NB4 (cell line): ENCODE data around the gene DSEL.

ENCODE experiments used
- DNase-seq: peaks from one replicate; pipeline ENCODE4 v3.0.0; 2010; ENCODE audit warnings: low read depth
- H3K4me3 ChIP-seq: one replicate; pipeline ENCODE4 v1.5.1; 2011; ENCODE audit warnings: mild to moderate bottlenecking, low read depth, low read length, moderate library complexity
- MYC ChIP-seq: IDR thresholded peaks from 2 replicates; pipeline ENCODE4 v1.6.1; 2011; ENCODE audit warnings: low read depth, low read length
- POLR2A ChIP-seq: IDR thresholded peaks from 2 replicates; pipeline ENCODE4 v1.6.1; 2011; ENCODE audit warnings: mild to moderate bottlenecking; ENCODE audit not compliant: insufficient read length; ENCODE audit errors: extremely low read depth
- TF ChIP-seq, protein P1 (sequence below): IDR thresholded peaks from one replicate; pipeline ENCODE4 v1.5.1; 2012; ENCODE audit warnings: low read depth, low read length
- TF ChIP-seq, protein P2 (sequence below): IDR thresholded peaks from 2 replicates; pipeline ENCODE4 v1.6.1; 2011; ENCODE audit warnings: low read depth, low read length

The DSEL gene

DNA sequence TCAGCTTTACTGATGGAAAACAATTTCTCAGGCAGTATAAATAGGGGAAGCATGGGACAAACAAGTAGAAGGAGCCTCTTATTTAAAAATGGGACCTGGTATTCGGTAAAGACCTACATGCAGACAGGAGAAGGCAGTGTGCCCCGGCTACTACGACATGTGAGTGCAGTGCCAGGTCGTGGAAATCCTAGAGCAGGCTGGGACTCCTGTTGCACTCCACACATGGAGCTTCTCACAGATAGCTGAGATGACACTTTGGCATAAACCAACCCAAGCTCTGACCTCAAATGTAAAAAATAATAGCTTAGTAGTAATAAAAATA is 885 bp upstream of the DSEL start:
- TF ChIP-seq, protein P1, sequence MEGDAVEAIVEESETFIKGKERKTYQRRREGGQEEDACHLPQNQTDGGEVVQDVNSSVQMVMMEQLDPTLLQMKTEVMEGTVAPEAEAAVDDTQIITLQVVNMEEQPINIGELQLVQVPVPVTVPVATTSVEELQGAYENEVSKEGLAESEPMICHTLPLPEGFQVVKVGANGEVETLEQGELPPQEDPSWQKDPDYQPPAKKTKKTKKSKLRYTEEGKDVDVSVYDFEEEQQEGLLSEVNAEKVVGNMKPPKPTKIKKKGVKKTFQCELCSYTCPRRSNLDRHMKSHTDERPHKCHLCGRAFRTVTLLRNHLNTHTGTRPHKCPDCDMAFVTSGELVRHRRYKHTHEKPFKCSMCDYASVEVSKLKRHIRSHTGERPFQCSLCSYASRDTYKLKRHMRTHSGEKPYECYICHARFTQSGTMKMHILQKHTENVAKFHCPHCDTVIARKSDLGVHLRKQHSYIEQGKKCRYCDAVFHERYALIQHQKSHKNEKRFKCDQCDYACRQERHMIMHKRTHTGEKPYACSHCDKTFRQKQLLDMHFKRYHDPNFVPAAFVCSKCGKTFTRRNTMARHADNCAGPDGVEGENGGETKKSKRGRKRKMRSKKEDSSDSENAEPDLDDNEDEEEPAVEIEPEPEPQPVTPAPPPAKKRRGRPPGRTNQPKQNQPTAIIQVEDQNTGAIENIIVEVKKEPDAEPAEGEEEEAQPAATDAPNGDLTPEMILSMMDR: no peak
- TF ChIP-seq, protein P2, sequence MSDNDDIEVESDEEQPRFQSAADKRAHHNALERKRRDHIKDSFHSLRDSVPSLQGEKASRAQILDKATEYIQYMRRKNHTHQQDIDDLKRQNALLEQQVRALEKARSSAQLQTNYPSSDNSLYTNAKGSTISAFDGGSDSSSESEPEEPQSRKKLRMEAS: no peak
- TF ChIP-seq POLR2A: no peak
- TF ChIP-seq MYC: no peak
- H3K4me3 ChIP-seq: no peak overlapping the region
- DNase-seq: no peak

DNA sequence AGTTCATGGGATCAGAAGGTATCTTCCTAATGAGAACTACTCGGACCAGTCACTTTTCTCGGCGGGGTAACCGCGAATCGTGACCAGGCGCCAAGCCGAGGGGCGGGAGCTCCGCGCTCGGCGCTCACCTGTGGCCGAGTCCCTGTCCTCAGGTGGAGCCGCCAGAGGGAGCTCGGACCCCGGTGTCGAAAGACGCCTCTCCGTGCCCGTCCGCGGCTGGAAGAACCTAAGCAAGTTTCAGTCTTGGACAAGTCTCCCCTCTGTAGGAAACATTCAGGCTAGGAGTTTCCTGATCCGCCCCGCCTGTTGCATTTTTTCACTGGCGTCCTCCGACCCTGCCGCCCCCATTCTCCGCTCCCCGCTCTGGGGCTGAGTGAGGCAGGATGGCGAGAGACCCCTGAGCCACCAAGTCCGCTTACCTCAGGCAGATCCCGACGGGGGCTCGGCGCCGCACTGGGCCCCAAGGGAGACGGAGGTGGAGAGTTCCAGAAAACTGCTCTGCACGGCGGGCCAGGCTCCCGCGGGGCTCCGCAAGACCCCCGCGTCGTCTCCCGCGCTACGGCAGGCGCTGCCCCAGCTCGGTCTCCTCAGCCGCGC is 480 bp downstream of the DSEL start:
- TF ChIP-seq MYC: no peak
- TF ChIP-seq, protein P1: peak; percentile 20
- DNase-seq: peak; percentile 63
- no peak overlapping the region for H3K4me3 ChIP-seq

DNA sequence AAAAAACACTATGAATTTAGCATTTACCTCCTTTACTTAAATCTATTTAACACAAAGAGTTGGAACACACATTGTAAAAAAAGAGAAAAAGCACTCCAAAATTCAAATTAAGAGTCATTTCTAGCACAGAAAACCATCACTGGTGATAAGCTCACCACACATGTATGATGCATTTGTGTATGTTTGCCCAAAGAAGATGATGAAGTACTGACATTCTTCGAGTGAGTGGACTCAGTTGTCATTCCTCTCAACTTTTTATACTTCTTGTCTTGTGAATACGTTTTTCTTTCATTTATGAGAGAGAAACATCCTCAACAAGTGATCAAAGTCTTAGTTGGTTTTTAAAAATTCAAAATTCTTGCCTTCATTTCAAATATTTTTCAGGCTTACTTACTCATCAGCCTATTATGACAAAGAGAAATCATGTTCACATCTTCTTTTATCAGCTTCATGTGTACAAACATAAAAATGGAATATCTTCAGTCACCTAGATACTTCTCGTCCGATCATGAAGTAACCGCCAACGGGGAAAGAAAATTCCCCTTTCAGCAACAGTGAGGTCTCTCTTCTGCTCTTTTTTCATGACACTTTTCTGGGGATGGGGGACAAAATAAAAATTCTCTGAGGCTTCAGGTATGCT is 1.5 kb downstream of the DSEL start:
- H3K4me3 ChIP-seq: no peak overlapping the region

DNA sequence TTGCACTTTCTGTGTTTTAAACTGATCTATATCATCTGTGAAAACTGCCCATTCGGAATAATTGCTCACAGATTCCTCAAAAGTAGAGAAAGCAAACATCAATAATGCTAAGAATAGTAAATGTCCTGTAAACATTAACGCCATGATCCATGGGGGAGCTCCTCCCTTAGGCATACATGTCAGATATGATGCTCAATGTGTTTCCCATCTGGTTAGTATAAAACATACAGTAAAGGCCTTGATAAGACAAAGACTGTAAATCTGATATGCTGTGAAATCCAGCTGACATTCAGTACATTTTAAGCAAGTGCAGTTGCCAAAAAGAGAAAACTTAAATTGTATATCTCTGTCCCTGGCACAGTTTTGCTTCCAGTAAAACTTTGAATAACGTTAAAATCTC is 2.1 kb downstream of the DSEL start:
- TF ChIP-seq POLR2A (no peak), MYC (no peak)
- TF ChIP-seq, protein P1: no peak
- TF ChIP-seq, protein P2: no peak
- no peak overlapping the region for H3K4me3 ChIP-seq
- DNase-seq: no peak

More for the DNA sequence above, 1.5 kb downstream of the DSEL start:
- no peak for DNase-seq
- TF ChIP-seq, protein P1: no peak
- TF ChIP-seq POLR2A: no peak
- TF ChIP-seq, protein P2: no peak
- no peak for TF ChIP-seq MYC

DNA sequence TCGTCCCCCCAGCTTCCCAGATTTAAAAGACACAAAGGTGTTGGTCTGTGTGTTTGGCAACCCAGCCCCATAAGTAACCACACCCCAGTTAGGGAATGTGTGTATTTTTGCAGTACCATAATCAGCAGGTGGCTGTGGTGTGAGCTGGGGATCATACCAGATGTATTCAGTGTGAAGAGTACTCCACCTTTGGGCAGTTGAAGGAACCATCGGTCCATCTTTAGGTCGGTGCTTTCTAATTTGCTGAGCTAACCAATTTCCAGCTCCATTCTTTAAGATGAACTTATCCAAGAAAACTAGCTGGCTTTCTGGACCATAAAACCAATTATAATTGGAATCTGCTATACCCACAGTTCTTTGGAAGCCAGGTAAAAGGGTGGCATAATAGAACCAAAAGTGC is 3.2 kb downstream of the DSEL start:
- H3K4me3 ChIP-seq: no peak overlapping the region
- TF ChIP-seq, protein P1: no peak
- TF ChIP-seq MYC (no peak), POLR2A (no peak)
- TF ChIP-seq, protein P2: no peak
- DNase-seq: no peak
